Activated CD4-positive, CD25-positive, alpha-beta regulatory T cell treated with anti-CD3 and anti-CD28 coated beads, Interleukin-2, amount 50 U/mL, for 16 hours (primary cell): ENCODE data around the gene SMARCD3.

Source experiments
- DNase-seq: peaks from one replicate; pipeline ENCODE4 v3.0.0-alpha.2; 2020; ENCODE audit warnings: low read depth, low spot score

The SMARCD3 gene

GRCh38 chr7:151237244-151238189, 11.0 kb downstream of the SMARCD3 start:
- no peak for DNase-seq

GRCh38 chr7:151236406-151236805, 12.1 kb downstream of the SMARCD3 start:
- DNase-seq: no peak

GRCh38 chr7:151235091-151235787, 13.3 kb downstream of the SMARCD3 start:
- DNase-seq: no peak

- DNase-seq: no peak
Measured at GRCh38 chr7:151233804-151234203, 14.7 kb downstream of the SMARCD3 start.

- peak; percentile 56 for DNase-seq
Measured at GRCh38 chr7:151232917-151233701, 15.4 kb downstream of the SMARCD3 start.

GRCh38 chr7:151232091-151232916, 16.2 kb downstream of the SMARCD3 start, which contains the start of gene CHPF2:
Gene CHPF2 (plus strand): TSS chr7:151232483. CDS start chr7:151234012, 1,529 bp downstream.
- peak; percentile 78 for DNase-seq

- no peak for DNase-seq
Measured at GRCh38 chr7:151231080-151231479, 17.4 kb downstream of the SMARCD3 start.

GRCh38 chr7:151229249-151229648, 19.2 kb downstream of the SMARCD3 start:
- no peak for DNase-seq

GRCh38 chr7:151228024-151228866, 20.2 kb downstream of the SMARCD3 start:
- no peak for DNase-seq

- DNase-seq: peak; percentile 100
Measured at GRCh38 chr7:151226875-151227782, 21.4 kb downstream of the SMARCD3 start, which contains the start of gene ABCF2. Gene ABCF2 (minus strand): TSS chr7:151227205. CDS start chr7:151226458, 747 bp downstream.

GRCh38 chr7:151226560-151226874, 22.0 kb downstream of the SMARCD3 start:
- DNase-seq: no peak

- DNase-seq: no peak
Measured at GRCh38 chr7:151225948-151226510, 22.5 kb downstream of the SMARCD3 start.

- no peak for DNase-seq
Measured at GRCh38 chr7:151223728-151224127, 24.8 kb downstream of the SMARCD3 start.

GRCh38 chr7:151218170-151218569, 30.3 kb downstream of the SMARCD3 start:
- no peak for DNase-seq

- DNase-seq: no peak
Measured at GRCh38 chr7:151215396-151215795, 33.1 kb downstream of the SMARCD3 start.

- DNase-seq: no peak
Measured at GRCh38 chr7:151213826-151214225, 34.7 kb downstream of the SMARCD3 start.

- no peak for DNase-seq
Measured at GRCh38 chr7:151212626-151213025, 35.9 kb downstream of the SMARCD3 start.

GRCh38 chr7:151211155-151211772, 37.2 kb downstream of the SMARCD3 start:
- DNase-seq: no peak
